HCT116 (cell line): ENCODE results near the gene LXN.

Experiments
- CEBPB ChIP-seq: IDR thresholded peaks from 2 replicates; pipeline ENCODE4 v1.6.1; 2012; ENCODE audit warnings: low read depth
- EZH2 ChIP-seq: fragments of 200-600 bp; sonication (generic); IDR thresholded peaks from 2 replicates; pipeline ENCODE4 v1.6.1; 2017; ENCODE audit warnings: antibody characterized with exemption, mixed run types
- POLR2A ChIP-seq: IDR thresholded peaks from 2 replicates; pipeline ENCODE4 v1.7.0; 2011; ENCODE audit warnings: borderline replicate concordance; ENCODE audit not compliant: insufficient read depth, insufficient read length; ENCODE audit errors: extremely low read depth
- TF ChIP-seq, protein P1 (sequence below): IDR thresholded peaks from 2 replicates; pipeline ENCODE4 v1.6.1; 2012; ENCODE audit warnings: low read depth

DNA sequence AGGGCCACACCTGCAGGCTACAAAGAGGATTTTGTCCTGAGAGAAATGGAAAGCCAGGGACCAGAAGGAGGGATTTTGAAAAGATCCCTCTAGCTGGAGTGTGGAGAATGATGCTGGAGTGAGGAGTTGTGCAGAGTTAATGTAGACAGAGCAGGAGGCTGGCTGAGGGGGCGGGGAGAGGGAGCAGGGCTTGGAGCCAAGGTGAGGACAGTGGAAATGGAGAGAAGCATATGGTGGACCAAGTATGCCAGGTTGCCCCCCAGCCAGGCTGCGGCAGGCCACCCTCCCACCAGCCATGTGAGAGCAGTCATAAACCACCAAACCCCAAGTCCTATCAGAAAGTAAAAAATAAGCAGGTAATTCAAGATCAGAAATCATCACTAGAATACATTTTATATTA is 45.1 kb upstream of the LXN start:
- TF ChIP-seq POLR2A, result no peak
- TF ChIP-seq EZH2, result no peak
- TF ChIP-seq, protein P1, sequence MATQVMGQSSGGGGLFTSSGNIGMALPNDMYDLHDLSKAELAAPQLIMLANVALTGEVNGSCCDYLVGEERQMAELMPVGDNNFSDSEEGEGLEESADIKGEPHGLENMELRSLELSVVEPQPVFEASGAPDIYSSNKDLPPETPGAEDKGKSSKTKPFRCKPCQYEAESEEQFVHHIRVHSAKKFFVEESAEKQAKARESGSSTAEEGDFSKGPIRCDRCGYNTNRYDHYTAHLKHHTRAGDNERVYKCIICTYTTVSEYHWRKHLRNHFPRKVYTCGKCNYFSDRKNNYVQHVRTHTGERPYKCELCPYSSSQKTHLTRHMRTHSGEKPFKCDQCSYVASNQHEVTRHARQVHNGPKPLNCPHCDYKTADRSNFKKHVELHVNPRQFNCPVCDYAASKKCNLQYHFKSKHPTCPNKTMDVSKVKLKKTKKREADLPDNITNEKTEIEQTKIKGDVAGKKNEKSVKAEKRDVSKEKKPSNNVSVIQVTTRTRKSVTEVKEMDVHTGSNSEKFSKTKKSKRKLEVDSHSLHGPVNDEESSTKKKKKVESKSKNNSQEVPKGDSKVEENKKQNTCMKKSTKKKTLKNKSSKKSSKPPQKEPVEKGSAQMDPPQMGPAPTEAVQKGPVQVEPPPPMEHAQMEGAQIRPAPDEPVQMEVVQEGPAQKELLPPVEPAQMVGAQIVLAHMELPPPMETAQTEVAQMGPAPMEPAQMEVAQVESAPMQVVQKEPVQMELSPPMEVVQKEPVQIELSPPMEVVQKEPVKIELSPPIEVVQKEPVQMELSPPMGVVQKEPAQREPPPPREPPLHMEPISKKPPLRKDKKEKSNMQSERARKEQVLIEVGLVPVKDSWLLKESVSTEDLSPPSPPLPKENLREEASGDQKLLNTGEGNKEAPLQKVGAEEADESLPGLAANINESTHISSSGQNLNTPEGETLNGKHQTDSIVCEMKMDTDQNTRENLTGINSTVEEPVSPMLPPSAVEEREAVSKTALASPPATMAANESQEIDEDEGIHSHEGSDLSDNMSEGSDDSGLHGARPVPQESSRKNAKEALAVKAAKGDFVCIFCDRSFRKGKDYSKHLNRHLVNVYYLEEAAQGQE, result no peak
- no peak for TF ChIP-seq CEBPB
